Left lung (tissue), 10 donors: ENCODE results near the gene LMF2. TPM values are rescaled to one million over a fixed set of nuclear protein-coding genes. Genes with fewer than 3 reads are reported as not detected.
A peak's percentile ranks its signal among the peaks of the same experiment; 100 is the strongest.

Source experiments
- ATAC-seq: fragments of 200-7000 bp; cut with Tn5 transposase; one replicate; pipeline ENCODE4 v1.9.1; 2020; ENCODE audit warnings: moderate library complexity
- DNase-seq, 4 donors: peaks; one replicate each; pipeline ENCODE4 v3.0.0-alpha.2; 2013 to 2020
- H3K27ac ChIP-seq, 2 donors: fragments of 200-600 bp; sonication (generic) in 1 of 2; one replicate each; pipeline versions ENCODE4 v1.5.0 to v1.8.0; 2020 to 2021
- H3K27me3 ChIP-seq, 2 donors: fragments of 200-600 bp; sonication (generic) in 1 of 2; one replicate each; pipeline versions ENCODE4 v1.5.0 to v1.8.0; 2020 to 2021
- H3K36me3 ChIP-seq, 2 donors: fragments of 200-600 bp; sonication (generic) in 1 of 2; one replicate each; pipeline versions ENCODE4 v1.5.0 to v1.8.0; 2020 to 2021
- H3K4me1 ChIP-seq, 2 donors: fragments of 200-600 bp; one replicate each; pipeline ENCODE4 v1.8.0; 2021
- H3K4me3 ChIP-seq, 2 donors: fragments of 200-600 bp; sonication (generic) in 1 of 2; one replicate each; pipeline versions ENCODE4 v1.5.0 to v1.8.0; 2020 to 2021; ENCODE audit warnings: mild to moderate bottlenecking in 1 of 2
- H3K9me3 ChIP-seq, 2 donors: fragments of 200-600 bp; sonication (generic) in 1 of 2; one replicate each; pipeline versions ENCODE4 v1.5.0 to v1.8.0; 2020 to 2021
- CTCF ChIP-seq, 2 donors: fragments of 200-600 bp; sonication (generic) in 1 of 2; IDR thresholded peaks; one replicate each; pipeline versions ENCODE4 v1.5.0 to v1.8.0; 2021; ENCODE audit warnings: antibody characterized with exemption in 2 of 2
- intact Hi-C, 2 donors: fragments of 100-400 bp; cut with DNase I; formaldehyde crosslinking; loops; one replicate each; pipeline versions ENCODE4 v1.11.2 to v1.14.2; 2022
- polyA plus RNA-seq, 6 donors: library from polyadenylated mRNA; unstranded; fragments of 120-200 nt; gene quantifications; one replicate each; pipeline ENCODE4 v1.2.1, GENCODE V29; 2013; ENCODE audit not compliant: insufficient read length in 6 of 6
- total RNA-seq, 2 donors: library from RNA; stranded (reverse); fragmentation: NEBNext Ultra II Directional; extraction: Animal tissue kit (Norgen Biotek cat#: 25700); gene quantifications; one replicate each; pipeline ENCODE4 v1.2.1, GENCODE V29; 2021
- donor health status: DM: no; HTN: yes; CAD: no.
- donor health status: DM: no; HTN: no; CAD: no.

Gene LMF2
- total and polyA plus RNA-seq, 8 donors = 32.9 to 76.4 (median 47.1) TPM

- no peaks in the 10 kb centered on the region for H3K36me3 ChIP-seq
These were observed 23.3 kb downstream of the LMF2 start for GRCh38 chr22:50483977-50484853.

GRCh38 chr22:50483556-50483955 is 23.9 kb downstream of the LMF2 start:
- Histone ChIP-seq H3K9me3 (no peaks in the 10 kb centered on the region), H3K27ac (no peak overlapping the region), H3K36me3 (no peaks in the 10 kb centered on the region), H3K4me3 (no peak overlapping the region), H3K4me1 (peaks cover 5 to 15% of the 10 kb centered on the region in 2 donors), H3K27me3 (peaks cover 22 to 94% of the 10 kb centered on the region in 2 donors)
- DNase-seq (no peak), ATAC-seq (no peak)
- TF ChIP-seq CTCF (IDR thresholded peaks at IDR 0.05) = no peak
- intact Hi-C loops = no loop called here

More at GRCh38 chr22:50483977-50484853, 23.3 kb downstream of the LMF2 start:
- TF ChIP-seq CTCF (IDR thresholded peaks at IDR 0.05) = no peak
- DNase-seq (peak in 1 of 4 donors; percentile 73), ATAC-seq (no peak)
- intact Hi-C loops = no loop called here
- no peak overlapping the region for H3K4me3 ChIP-seq
- peaks cover 5 to 15% of the 10 kb centered on the region in 2 donors for H3K4me1 ChIP-seq
- H3K27ac ChIP-seq = no peak overlapping the region
- peaks cover 22 to 91% of the 10 kb centered on the region in 2 donors for H3K27me3 ChIP-seq
- no peaks in the 10 kb centered on the region for H3K9me3 ChIP-seq

- Histone ChIP-seq H3K4me1 (peaks cover 5 to 15% of the 10 kb centered on the region in 2 donors), H3K27me3 (peaks cover 22 to 93% of the 10 kb centered on the region in 2 donors), H3K9me3 (no peaks in the 10 kb centered on the region), H3K4me3 (no peak overlapping the region), H3K36me3 (no peaks in the 10 kb centered on the region), H3K27ac (no peak overlapping the region)
- ATAC-seq (no peak), DNase-seq (no peak)
- no peak for TF ChIP-seq CTCF (IDR thresholded peaks at IDR 0.05)
- intact Hi-C loops = no loop called here
These were observed 24.4 kb downstream of the LMF2 start for GRCh38 chr22:50483106-50483505.

GRCh38 chr22:50482107-50483074 is 25.1 kb downstream of the LMF2 start:
- TF ChIP-seq CTCF (IDR thresholded peaks at IDR 0.05) = no peak
- intact Hi-C loops = no loop called here
- H3K9me3 ChIP-seq = no peaks in the 10 kb centered on the region
- H3K27ac ChIP-seq = no peak overlapping the region
- peaks cover 5 to 15% of the 10 kb centered on the region in 2 donors for H3K4me1 ChIP-seq
- H3K4me3 ChIP-seq = peak overlapping the region; percentile 36 to 67
- H3K27me3 ChIP-seq = peaks cover 22 to 91% of the 10 kb centered on the region in 2 donors
- ATAC-seq (no peak), DNase-seq (peak in 1 of 4 donors; percentile 80)
- no peaks in the 10 kb centered on the region for H3K36me3 ChIP-seq
